Thoracic aorta (tissue), 2 donors: ENCODE data around the gene C13orf46. TPM values are rescaled to one million over a fixed set of nuclear protein-coding genes. Genes with fewer than 3 reads are reported as not detected.

Experiments
- ATAC-seq: fragments of 150-250 bp; one replicate; pipeline ENCODE4 v1.8.0; 2017; ENCODE audit warnings: low read depth; ENCODE audit not compliant: insufficient number of reproducible peaks, low FRiP score
- DNase-seq: peaks from one replicate; pipeline ENCODE4 v3.0.0-alpha.2; 2020; ENCODE audit warnings: low spot score
- H3K27ac ChIP-seq, 2 donors: fragments of 200-600 bp; sonication (generic); 1 replicate in 1 of 2; 2 replicates in 1 of 2; pipeline ENCODE4 v1.5.1; 2016; ENCODE audit warnings: mild to moderate bottlenecking in 2 of 2, moderate library complexity in 2 of 2
- H3K27me3 ChIP-seq: fragments of 200-600 bp; sonication (generic); replicated peaks from 2 replicates; pipeline ENCODE4 v1.6.0; 2016; ENCODE audit warnings: mild to moderate bottlenecking; ENCODE audit not compliant: insufficient read depth
- H3K36me3 ChIP-seq: fragments of 200-600 bp; sonication (generic); one replicate; pipeline ENCODE4 v1.5.1; 2016
- H3K4me1 ChIP-seq, 2 donors: fragments of 200-600 bp; sonication (generic); 1 replicate in 1 of 2; 2 replicates in 1 of 2; pipeline versions ENCODE4 v1.5.1 to v1.6.0; 2016; ENCODE audit warnings: low read depth in 2 of 2, mild to moderate bottlenecking in 1 of 2; ENCODE audit not compliant: control insufficient read depth in 1 of 2
- H3K4me3 ChIP-seq: fragments of 200-600 bp; sonication (generic); 2 replicates; pipeline ENCODE4 v1.5.1; 2016; ENCODE audit warnings: mild to moderate bottlenecking
- H3K9me3 ChIP-seq: fragments of 200-600 bp; sonication (generic); 2 replicates; pipeline ENCODE4 v1.5.1; 2016
- CTCF ChIP-seq: fragments of 200-600 bp; sonication (generic); IDR thresholded peaks from one replicate; pipeline ENCODE4 v1.5.1; 2019; ENCODE audit warnings: antibody characterized with exemption
- total RNA-seq, 2 donors: library from RNA; depleted of rRNA; stranded (reverse); fragments of >200 nt; gene quantifications; one replicate each; pipeline versions ENCODE4 v1.1.0 to v1.2.3, GENCODE V29; 2016

The C13orf46 gene
- total RNA-seq, 2 donors from 2014 or later, result 1.1 TPM

GRCh38 chr13:113965383-113965874 lies 8.4 kb downstream of the C13orf46 start:
- H3K27ac ChIP-seq, result no peak overlapping the region
- no peaks in the 10 kb centered on the region for H3K9me3 ChIP-seq
- no peaks in the 10 kb centered on the region for H3K36me3 ChIP-seq
- peaks cover 1 to 5% of the 10 kb centered on the region in 2 donors for H3K4me1 ChIP-seq
- H3K4me3 ChIP-seq, result no peak overlapping the region
- H3K27me3 ChIP-seq, result no peaks in the 10 kb centered on the region
- DNase-seq, result no peak
- TF ChIP-seq CTCF, result no peak
- ATAC-seq, result no peak

- Histone ChIP-seq H3K4me1 (no peaks in the 10 kb centered on the region), H3K27me3 (no peaks in the 10 kb centered on the region), H3K27ac (no peak overlapping the region), H3K4me3 (no peak overlapping the region), H3K9me3 (no peaks in the 10 kb centered on the region), H3K36me3 (no peaks in the 10 kb centered on the region)
- ATAC-seq (no peak), DNase-seq (no peak)
- no peak for TF ChIP-seq CTCF
These were observed 9.5 kb downstream of the C13orf46 start for GRCh38 chr13:113964251-113964995.

- Histone ChIP-seq H3K4me3 (no peak overlapping the region), H3K27ac (no peak overlapping the region), H3K9me3 (no peaks in the 10 kb centered on the region), H3K36me3 (no peaks in the 10 kb centered on the region), H3K4me1 (no peaks in the 10 kb centered on the region), H3K27me3 (no peaks in the 10 kb centered on the region)
- ATAC-seq (no peak), DNase-seq (no peak)
- no peak for TF ChIP-seq CTCF
These were observed 10.5 kb downstream of the C13orf46 start for GRCh38 chr13:113963376-113963775.

- no peak for TF ChIP-seq CTCF
- Histone ChIP-seq H3K9me3 (no peaks in the 10 kb centered on the region), H3K27ac (no peak overlapping the region), H3K4me1 (no peaks in the 10 kb centered on the region), H3K27me3 (no peaks in the 10 kb centered on the region), H3K36me3 (no peaks in the 10 kb centered on the region), H3K4me3 (no peak overlapping the region)
- no peak for ATAC-seq
- DNase-seq, result no peak
These were observed 10.9 kb downstream of the C13orf46 start for GRCh38 chr13:113962975-113963374.

- Histone ChIP-seq H3K27ac (no peak overlapping the region), H3K36me3 (no peaks in the 10 kb centered on the region), H3K4me3 (no peak overlapping the region), H3K27me3 (no peaks in the 10 kb centered on the region), H3K4me1 (no peaks in the 10 kb centered on the region), H3K9me3 (no peaks in the 10 kb centered on the region)
- TF ChIP-seq CTCF, result no peak
- DNase-seq (no peak), ATAC-seq (no peak)
These were observed 11.5 kb downstream of the C13orf46 start for GRCh38 chr13:113962386-113962785.
